HEK293T (cell line): ENCODE results near the gene HSD3B7.

Experiments used
- ARNT ChIP-seq: fragments of 450-650 bp; IDR thresholded peaks from 2 replicates; pipeline ENCODE4 v1.6.1; 2017; ENCODE audit warnings: mild to moderate bottlenecking
- BHLHE40 ChIP-seq: fragments of 450-650 bp; IDR thresholded peaks from 2 replicates; pipeline ENCODE4 v1.6.1; 2016; ENCODE audit warnings: mild to moderate bottlenecking, moderate library complexity, borderline replicate concordance
- ELF4 ChIP-seq: fragments of 450-650 bp; IDR thresholded peaks from 2 replicates; pipeline ENCODE4 v1.6.1; 2017; ENCODE audit warnings: antibody characterized with exemption
- FOXA1 ChIP-seq: fragments of 450-650 bp; IDR thresholded peaks from 2 replicates; pipeline ENCODE4 v1.6.1; 2016; ENCODE audit warnings: mild to moderate bottlenecking
- FOXK2 ChIP-seq: fragments of 450-650 bp; IDR thresholded peaks from 2 replicates; pipeline ENCODE4 v1.6.1; 2016; ENCODE audit warnings: mild to moderate bottlenecking
- FOXM1 ChIP-seq: fragments of 450-650 bp; IDR thresholded peaks from 2 replicates; pipeline ENCODE4 v1.6.1; 2017; ENCODE audit warnings: mild to moderate bottlenecking, borderline replicate concordance
- L3MBTL2 ChIP-seq: fragments of 450-650 bp; conservative IDR thresholded peaks from 2 replicates; pipeline ENCODE4 v1.6.1; 2016; ENCODE audit warnings: mild to moderate bottlenecking
- LEF1 ChIP-seq: fragments of 450-650 bp; IDR thresholded peaks from 2 replicates; pipeline ENCODE4 v1.6.1; 2017; ENCODE audit warnings: mild to moderate bottlenecking, borderline replicate concordance
- NFRKB ChIP-seq: fragments of 450-650 bp; IDR thresholded peaks from 2 replicates; pipeline ENCODE4 v1.6.1; 2016; ENCODE audit warnings: mild to moderate bottlenecking, moderate library complexity
- SP1 ChIP-seq: fragments of 450-650 bp; IDR thresholded peaks from 2 replicates; pipeline ENCODE4 v1.6.1; 2017
- SUZ12 ChIP-seq: fragments of 450-650 bp; IDR thresholded peaks from 2 replicates; pipeline ENCODE4 v1.6.1; 2016; ENCODE audit warnings: mild to moderate bottlenecking

- no peak for TF ChIP-seq FOXA1
- no peak for TF ChIP-seq SP1
- no peak for TF ChIP-seq FOXM1
- no peak for TF ChIP-seq FOXK2
- no peak for TF ChIP-seq ARNT
- TF ChIP-seq BHLHE40: no peak
- no peak for TF ChIP-seq ELF4
- TF ChIP-seq L3MBTL2: no peak
- TF ChIP-seq NFRKB: no peak
- TF ChIP-seq SUZ12: no peak
- no peak for TF ChIP-seq LEF1
Measured at GRCh38 chr16:30971298-30971697, 13.7 kb upstream of the HSD3B7 start.
